Activated naive CD8-positive, alpha-beta T cell (primary cell): ENCODE data around the gene OR11A1.
"Not testable (repeated sequence)": the region's sequence is repeated elsewhere in the genome, so short reads cannot be mapped to it uniquely, and the experiment has no call there.

Source experiments
- H3K27ac Mint-ChIP-seq: one replicate; pipeline ENCODE4 v1.8.0; 2021; ENCODE audit warnings: mixed read lengths
- H3K27me3 Mint-ChIP-seq: one replicate; pipeline ENCODE4 v1.8.0; 2021; ENCODE audit warnings: mixed read lengths
- H3K36me3 Mint-ChIP-seq: one replicate; pipeline ENCODE4 v1.8.0; 2021; ENCODE audit warnings: mixed read lengths
- H3K4me1 Mint-ChIP-seq: one replicate; pipeline ENCODE4 v1.8.0; 2021; ENCODE audit warnings: low read depth, mixed read lengths
- H3K4me3 Mint-ChIP-seq: one replicate; pipeline ENCODE4 v1.8.0; 2021; ENCODE audit warnings: mild to moderate bottlenecking, mixed read lengths
- H3K9me3 Mint-ChIP-seq: one replicate; pipeline ENCODE4 v1.8.0; 2021; ENCODE audit warnings: low read depth, mixed read lengths

OR11A1 gene

DNA sequence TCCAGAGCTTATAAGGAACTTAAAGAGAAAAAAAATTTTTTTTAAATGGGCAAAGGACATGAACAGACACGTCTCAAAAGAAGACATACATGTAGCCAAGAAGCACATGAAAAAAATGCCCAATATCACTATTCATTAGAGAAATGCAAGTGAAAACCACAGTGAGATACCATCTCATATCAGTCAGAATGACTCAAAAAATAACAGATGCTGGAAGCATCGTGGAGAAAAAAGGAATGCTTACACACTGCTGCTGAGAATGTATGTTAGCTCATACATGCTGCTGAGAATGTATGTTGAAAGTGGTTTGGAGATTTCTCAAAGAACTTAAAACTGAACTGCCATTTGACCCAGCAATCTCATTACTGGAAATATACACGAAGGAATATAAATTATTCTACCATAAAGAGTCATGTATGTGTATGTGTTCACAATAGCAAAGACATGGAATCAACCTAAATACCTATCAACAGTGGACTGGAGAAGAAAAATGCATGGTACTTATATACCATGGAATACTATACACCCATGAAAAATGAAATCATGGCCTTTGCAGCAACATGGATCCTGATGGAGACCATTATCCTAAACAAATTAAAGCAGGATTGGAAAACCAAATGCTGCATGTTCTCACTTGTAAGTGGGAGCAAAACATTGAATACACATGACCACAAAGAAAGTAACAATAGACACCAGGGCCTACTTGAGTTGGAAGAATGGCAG lies 5.2 kb downstream of the OR11A1 start:
- H3K36me3 Mint-ChIP-seq: peaks cover 6% of the 10 kb centered on the region
- H3K27me3 Mint-ChIP-seq: peaks cover 27% of the 10 kb centered on the region
- H3K4me3 Mint-ChIP-seq: no peak overlapping the region
- peaks cover 4% of the 10 kb centered on the region for H3K9me3 Mint-ChIP-seq
- no peaks in the 10 kb centered on the region for H3K4me1 Mint-ChIP-seq
- no peak overlapping the region for H3K27ac Mint-ChIP-seq

DNA sequence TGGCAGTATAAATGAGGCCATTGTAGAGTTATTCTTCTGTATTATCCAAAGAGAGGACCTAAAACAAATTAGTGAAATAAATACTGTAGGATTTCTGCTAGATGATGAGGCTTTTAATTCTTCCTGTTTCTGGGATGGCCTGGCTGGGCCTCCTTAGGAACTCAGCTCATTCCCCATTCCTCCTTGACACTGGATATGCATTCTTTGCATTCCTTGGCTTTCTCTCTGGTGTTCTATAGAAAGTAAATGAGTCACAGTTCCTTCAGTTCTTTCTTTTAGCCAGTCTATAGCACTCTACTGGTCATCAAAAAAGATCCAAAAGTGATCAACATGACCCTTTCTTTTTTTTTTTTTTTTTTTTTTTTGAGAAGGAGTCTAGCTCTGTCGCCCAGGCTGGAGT lies 9.2 kb downstream of the OR11A1 start:
- Mint-ChIP-seq H3K36me3 (peaks cover 8% of the 10 kb centered on the region), H3K4me1 (no peaks in the 10 kb centered on the region), H3K9me3 (peaks cover 12% of the 10 kb centered on the region), H3K27me3 (peaks cover 45% of the 10 kb centered on the region), H3K4me3 (no peak overlapping the region), H3K27ac (no peak overlapping the region)

DNA sequence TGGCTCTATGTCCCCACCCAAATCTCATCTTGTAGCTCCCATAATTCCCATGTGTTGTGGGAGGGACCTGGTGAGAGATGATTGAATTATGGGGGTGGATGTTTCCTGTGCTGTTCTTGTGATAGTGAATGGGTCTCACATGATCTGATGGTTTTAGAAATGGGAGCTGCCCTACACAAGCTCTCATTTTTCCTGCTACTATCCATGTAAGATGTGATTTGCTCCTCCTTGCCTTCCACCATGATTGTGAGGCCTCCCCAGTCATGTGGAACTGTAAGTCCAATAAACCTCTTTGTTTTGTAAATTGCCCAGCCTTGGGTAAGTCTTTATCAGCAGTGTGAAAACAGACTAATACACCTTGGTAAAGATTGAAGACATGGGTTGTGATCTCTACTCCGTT lies 12.8 kb downstream of the OR11A1 start:
- H3K36me3 Mint-ChIP-seq, H3K4me1 Mint-ChIP-seq, H3K4me3 Mint-ChIP-seq, H3K27ac Mint-ChIP-seq: not testable (repeated sequence)
- Mint-ChIP-seq H3K27me3 (peaks cover 37% of the 10 kb centered on the region), H3K9me3 (peaks cover 12% of the 10 kb centered on the region)

DNA sequence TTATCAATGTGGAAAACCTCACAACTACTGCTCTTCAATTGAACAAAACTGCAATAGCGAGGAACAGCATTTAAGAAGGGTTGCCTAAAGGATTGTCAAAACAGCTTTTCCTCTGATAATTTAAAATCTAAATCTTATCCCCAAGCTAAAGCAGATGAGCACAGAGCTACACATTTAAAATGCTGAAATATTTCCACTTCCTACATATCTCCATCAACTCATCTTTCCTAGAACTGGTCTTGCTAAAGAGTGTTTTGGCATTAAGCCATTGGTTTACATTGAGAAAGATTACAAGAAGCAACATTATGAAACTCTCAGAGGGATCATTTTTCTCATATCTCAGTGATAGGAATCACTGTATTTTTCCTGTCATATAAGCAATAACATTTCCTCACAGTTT lies 14.2 kb downstream of the OR11A1 start:
- H3K27me3 Mint-ChIP-seq: peaks cover 28% of the 10 kb centered on the region
- no peak overlapping the region for H3K27ac Mint-ChIP-seq
- H3K4me1 Mint-ChIP-seq: no peaks in the 10 kb centered on the region
- no peak overlapping the region for H3K4me3 Mint-ChIP-seq
- H3K36me3 Mint-ChIP-seq: peaks cover 2% of the 10 kb centered on the region
- H3K9me3 Mint-ChIP-seq: peaks cover 8% of the 10 kb centered on the region

DNA sequence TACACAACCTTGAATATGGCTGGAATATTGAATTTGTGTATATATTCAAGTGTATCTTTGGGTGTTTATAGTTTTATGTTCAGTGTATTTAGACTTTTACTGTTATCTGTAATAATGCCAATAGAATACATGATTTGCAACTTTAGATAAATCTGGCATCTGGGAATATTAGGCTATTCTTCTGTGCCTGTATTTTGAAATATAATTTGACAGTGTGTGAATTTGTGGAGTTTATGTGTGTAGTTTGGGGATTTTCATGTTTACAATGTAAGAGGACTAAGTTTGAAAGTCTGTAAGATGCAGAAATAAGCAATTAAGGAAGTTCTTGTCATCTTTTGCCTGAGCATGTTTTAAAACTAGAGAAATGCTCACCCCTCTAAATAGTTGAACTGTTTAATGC lies 17.9 kb downstream of the OR11A1 start, which contains the start of gene OR10C1:
OR10C1 (plus strand) TSS at position 301 of the 400 bp plus-strand sequence. CDS start 710 bp downstream, outside the sequence.
- Mint-ChIP-seq H3K36me3 (peaks cover 2% of the 10 kb centered on the region), H3K4me3 (no peak within 1 kb of the TSS), H3K9me3 (no peaks in the 10 kb centered on the region), H3K4me1 (no peaks in the 10 kb centered on the region), H3K27ac (no peak within 1 kb of the TSS), H3K27me3 (peaks cover 27% of the 10 kb centered on the region)

DNA sequence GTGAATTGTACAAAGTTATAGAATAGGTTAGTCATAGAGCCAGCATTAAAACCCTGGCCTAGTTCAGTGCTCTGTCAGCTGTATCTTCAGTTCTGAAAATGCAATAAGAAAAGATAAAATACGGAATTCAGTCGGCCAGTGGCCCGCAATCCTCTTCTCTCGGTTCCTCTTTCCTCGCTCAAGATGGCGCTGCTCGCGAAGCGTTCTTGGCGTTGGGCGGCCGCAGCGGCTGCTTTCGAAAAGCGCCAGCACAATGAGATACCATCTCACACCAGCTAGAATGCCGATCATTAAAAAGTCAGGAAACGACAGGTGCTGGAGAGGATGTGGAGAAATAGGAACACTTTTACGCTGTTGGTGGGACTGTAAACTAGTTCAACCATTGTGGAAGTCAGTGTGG lies 20.1 kb downstream of the OR11A1 start:
- peaks cover 31% of the 10 kb centered on the region for H3K27me3 Mint-ChIP-seq
- H3K9me3 Mint-ChIP-seq, H3K36me3 Mint-ChIP-seq, H3K4me1 Mint-ChIP-seq, H3K4me3 Mint-ChIP-seq, H3K27ac Mint-ChIP-seq: not testable (repeated sequence)

DNA sequence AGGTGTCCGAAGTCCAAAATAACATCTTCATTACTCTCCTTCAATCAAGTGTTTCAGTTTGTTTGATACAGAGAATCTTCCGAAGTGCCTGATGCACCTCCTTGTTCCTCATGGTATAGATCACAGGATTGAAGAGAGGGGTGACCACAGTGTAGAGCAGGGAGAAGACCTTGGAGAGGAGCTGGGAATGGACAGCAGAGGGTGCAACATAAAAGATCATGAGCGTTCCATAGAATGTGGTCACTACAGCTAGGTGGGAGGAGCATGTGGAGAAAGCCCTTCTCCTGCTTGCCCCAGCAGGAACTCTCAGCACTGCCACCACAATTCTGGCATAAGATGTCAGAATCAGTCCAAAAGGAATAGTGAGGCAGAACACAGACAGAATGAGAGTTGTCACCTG lies 30.2 kb downstream of the OR11A1 start:
- peaks cover 37% of the 10 kb centered on the region for H3K27me3 Mint-ChIP-seq

DNA sequence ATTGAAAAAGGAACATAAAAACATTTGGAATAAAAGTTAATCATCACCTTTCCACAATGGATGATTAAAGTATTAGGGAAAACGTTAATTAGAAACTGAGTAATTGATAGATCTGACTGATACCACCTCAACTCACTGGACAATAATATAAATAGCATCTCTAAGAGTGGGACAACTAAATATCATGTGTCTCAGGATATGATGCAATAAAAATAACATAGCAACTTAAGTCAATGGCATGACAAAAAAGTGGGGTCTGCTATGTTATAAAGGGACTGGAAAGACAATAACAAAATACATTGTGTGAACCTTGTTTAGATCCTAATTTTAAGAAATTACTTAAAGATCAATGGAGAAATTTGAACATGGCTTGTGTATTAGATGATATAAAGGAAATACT lies 31.8 kb downstream of the OR11A1 start:
- Mint-ChIP-seq H3K36me3 (no peaks in the 10 kb centered on the region), H3K27me3 (peaks cover 44% of the 10 kb centered on the region)

More for the DNA sequence above, 30.2 kb downstream of the OR11A1 start:
- Mint-ChIP-seq H3K4me1 (no peaks in the 10 kb centered on the region), H3K27ac (no peak overlapping the region), H3K9me3 (no peaks in the 10 kb centered on the region), H3K36me3 (no peaks in the 10 kb centered on the region), H3K4me3 (no peak overlapping the region)

DNA sequence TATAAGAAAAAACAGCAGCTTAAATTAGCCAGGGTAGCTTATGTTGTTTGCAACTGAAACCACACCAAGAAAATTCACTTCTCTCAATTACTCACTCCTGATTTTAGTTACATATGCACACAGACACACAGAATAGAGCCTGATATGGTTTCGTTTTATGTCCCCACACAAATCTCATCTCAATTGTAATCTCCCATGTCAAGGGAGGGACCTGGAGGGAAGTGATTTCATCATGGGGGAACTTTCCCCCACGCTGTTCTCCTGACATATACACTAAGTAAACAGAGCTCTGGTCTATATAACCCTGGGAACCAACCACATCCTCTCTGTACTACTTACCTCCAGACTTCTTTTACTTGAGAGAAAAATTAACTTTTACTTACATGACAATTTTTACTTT lies 32.3 kb downstream of the OR11A1 start:
- H3K4me3 Mint-ChIP-seq: no peak overlapping the region
- no peak overlapping the region for H3K27ac Mint-ChIP-seq
- H3K4me1 Mint-ChIP-seq: no peaks in the 10 kb centered on the region
- H3K9me3 Mint-ChIP-seq: no peaks in the 10 kb centered on the region
- H3K27me3 Mint-ChIP-seq: peaks cover 49% of the 10 kb centered on the region
- H3K36me3 Mint-ChIP-seq: no peaks in the 10 kb centered on the region

More for the DNA sequence above, 31.8 kb downstream of the OR11A1 start:
- no peaks in the 10 kb centered on the region for H3K9me3 Mint-ChIP-seq
- no peak overlapping the region for H3K4me3 Mint-ChIP-seq
- H3K27ac Mint-ChIP-seq: no peak overlapping the region
- no peaks in the 10 kb centered on the region for H3K4me1 Mint-ChIP-seq

DNA sequence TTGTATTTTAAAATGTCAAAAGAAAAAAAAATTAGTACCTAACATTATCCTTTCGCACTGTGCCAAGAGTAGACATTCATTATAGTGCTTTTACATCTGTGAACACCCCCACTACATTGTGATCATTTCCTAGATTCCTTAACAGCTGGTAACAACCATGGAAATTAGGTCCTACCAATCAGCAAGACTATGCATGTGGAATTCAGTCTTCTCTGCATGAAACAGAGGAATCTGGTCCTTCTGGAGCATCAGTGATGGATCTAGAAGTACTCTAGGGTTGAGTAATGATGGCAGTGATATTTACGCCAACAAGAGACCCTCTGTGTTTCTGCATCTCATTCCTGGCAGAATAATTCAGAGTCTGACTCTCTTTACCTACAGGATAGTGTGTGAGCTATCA lies 32.7 kb downstream of the OR11A1 start:
- no peak overlapping the region for H3K27ac Mint-ChIP-seq
- no peak overlapping the region for H3K4me3 Mint-ChIP-seq
- H3K4me1 Mint-ChIP-seq: no peaks in the 10 kb centered on the region
- peaks cover 46% of the 10 kb centered on the region for H3K27me3 Mint-ChIP-seq
- no peaks in the 10 kb centered on the region for H3K9me3 Mint-ChIP-seq
- no peaks in the 10 kb centered on the region for H3K36me3 Mint-ChIP-seq

DNA sequence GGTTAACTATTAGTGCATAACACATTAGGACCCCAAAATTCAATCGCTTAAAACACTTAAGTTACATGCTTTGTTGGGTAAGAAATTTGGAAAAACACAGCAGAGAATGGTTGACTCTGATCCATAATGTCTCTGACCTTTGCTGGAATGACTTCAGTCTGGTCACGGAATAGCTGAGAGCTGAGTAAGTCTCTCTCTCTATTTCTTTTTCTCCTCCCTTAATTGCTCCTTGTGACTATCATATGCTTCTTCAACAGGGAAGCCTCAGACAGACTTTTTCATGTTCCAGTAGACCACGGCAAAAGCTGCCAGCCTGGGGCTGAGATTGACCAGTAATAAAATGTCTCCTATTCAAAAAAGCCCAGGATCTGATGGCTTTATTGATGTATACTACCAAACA lies 37.4 kb downstream of the OR11A1 start:
- Mint-ChIP-seq H3K4me3 (no peak overlapping the region), H3K9me3 (no peaks in the 10 kb centered on the region), H3K36me3 (no peaks in the 10 kb centered on the region), H3K27ac (no peak overlapping the region), H3K4me1 (no peaks in the 10 kb centered on the region), H3K27me3 (peaks cover 33% of the 10 kb centered on the region)

DNA sequence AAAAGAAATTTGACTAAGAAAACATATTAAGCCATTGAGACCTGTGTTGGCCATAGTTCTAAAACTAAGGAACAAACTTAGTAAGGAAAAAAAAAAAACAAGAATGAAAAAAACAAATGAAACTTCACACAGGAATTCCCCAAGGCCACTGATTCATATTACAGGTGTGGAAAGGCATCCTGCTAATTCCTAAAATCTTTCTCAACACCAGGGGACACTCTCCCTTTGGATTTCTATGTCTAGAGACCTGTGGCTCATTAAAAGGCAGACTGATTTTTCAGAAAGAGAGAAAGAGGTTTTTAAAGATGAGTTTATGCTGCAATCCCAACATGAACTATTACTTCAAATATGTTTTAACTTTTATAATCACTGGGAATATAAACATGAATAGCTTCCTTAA lies 42.3 kb downstream of the OR11A1 start, which contains the start of gene OR12D1:
OR12D1 (plus strand) TSS at position 341 of the 400 bp plus-strand sequence.
- no peaks in the 10 kb centered on the region for H3K36me3 Mint-ChIP-seq
- H3K27ac Mint-ChIP-seq: no peak within 1 kb of the TSS
- no peaks in the 10 kb centered on the region for H3K4me1 Mint-ChIP-seq
- no peak within 1 kb of the TSS for H3K4me3 Mint-ChIP-seq
- H3K27me3 Mint-ChIP-seq: peaks cover 24% of the 10 kb centered on the region
- peaks cover 11% of the 10 kb centered on the region for H3K9me3 Mint-ChIP-seq

DNA sequence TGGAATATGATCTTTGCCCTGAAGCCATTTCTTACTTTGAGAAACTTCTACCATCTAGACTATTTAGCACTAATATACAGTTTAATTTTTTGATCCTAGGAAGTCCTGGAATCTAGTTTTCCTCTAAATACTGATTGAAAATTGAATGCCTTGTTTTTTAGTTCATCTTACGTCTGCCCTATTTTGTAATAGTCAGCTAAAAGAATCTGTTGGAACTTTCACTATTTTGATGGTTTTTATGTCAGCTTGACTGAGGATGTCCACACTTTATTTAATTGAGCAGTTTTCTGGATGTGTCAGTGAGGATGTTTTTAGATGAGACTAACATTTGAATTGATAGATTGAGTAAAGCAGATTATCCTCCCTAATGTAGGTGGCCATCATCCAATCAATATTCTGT lies 53.1 kb downstream of the OR11A1 start:
- no peaks in the 10 kb centered on the region for H3K4me1 Mint-ChIP-seq
- peaks cover 40% of the 10 kb centered on the region for H3K27me3 Mint-ChIP-seq
- peaks cover 7% of the 10 kb centered on the region for H3K36me3 Mint-ChIP-seq
- H3K27ac Mint-ChIP-seq: no peak overlapping the region
- H3K4me3 Mint-ChIP-seq: no peak overlapping the region
- no peaks in the 10 kb centered on the region for H3K9me3 Mint-ChIP-seq

DNA sequence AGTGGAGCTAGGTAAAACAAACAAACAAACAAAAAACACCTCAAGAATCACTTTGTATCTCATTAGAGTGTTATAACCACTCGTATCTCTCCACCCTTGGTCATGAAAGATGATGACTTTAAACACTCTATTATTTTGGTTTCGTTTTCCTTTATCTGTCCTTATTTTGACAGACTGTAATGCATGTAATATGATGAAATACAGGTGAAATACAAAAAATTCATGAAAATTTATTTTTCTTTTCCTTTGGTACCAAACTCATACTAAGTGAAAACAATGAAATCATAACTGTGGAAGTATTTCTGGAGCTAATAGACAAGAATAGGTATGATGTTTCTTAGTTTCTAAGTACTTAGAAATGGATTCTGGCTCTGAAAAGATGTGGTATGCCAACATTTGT lies 57.3 kb downstream of the OR11A1 start:
- Mint-ChIP-seq H3K27ac (no peak overlapping the region), H3K36me3 (no peaks in the 10 kb centered on the region), H3K9me3 (no peaks in the 10 kb centered on the region), H3K27me3 (peaks cover 36% of the 10 kb centered on the region), H3K4me3 (no peak overlapping the region), H3K4me1 (no peaks in the 10 kb centered on the region)

DNA sequence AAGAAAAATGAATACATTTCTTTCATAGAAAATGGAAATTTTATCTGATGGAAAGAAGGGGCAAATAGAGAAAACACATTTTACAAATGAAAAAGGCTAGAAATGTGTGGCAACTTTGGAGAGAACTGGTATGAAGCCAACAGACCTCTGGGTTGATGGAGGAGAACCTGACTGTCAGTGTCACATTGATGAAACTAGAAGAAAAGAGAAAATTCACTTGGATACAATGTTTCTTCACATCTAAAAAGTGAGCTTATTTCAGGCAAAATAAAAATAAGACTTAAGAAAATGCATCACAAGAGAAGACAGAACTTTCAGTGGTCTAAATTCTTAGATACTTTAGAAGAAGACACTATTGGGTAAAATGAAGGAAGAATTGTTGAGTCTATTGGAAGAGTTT lies 61.5 kb downstream of the OR11A1 start, which contains the start of gene OR12D2:
OR12D2 (plus strand) TSS at position 301 of the 400 bp plus-strand sequence. CDS start 1,069 bp downstream, outside the sequence.
- Mint-ChIP-seq H3K9me3 (no peaks in the 10 kb centered on the region), H3K4me3 (no peak within 1 kb of the TSS), H3K27me3 (peaks cover 36% of the 10 kb centered on the region), H3K27ac (no peak within 1 kb of the TSS), H3K4me1 (no peaks in the 10 kb centered on the region), H3K36me3 (no peaks in the 10 kb centered on the region)

DNA sequence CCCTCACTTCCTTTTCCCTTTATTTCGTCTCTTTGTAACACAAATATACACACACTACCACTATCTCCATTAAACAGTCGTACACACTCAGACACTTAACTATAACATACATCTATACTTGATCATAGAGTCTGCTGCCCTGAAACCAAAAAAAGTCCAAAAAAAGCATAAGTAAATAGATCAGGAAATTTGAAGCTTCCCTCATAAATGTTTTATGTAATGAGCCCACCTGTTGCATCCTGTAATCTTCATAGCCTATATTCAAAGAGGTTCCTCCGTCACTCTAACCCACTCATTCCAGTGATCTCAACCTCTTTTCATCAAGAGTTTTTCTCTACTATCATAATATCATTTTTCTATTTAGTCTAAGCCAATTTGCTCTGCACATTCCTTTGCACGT lies 68.3 kb downstream of the OR11A1 start:
- Mint-ChIP-seq H3K9me3 (no peaks in the 10 kb centered on the region), H3K27ac (no peak overlapping the region), H3K4me1 (no peaks in the 10 kb centered on the region), H3K4me3 (no peak overlapping the region), H3K27me3 (peaks cover 35% of the 10 kb centered on the region), H3K36me3 (no peaks in the 10 kb centered on the region)
